ENCODE results near the gene NDUFS2. TPM values are rescaled to one million over a fixed set of nuclear protein-coding genes. Genes with fewer than 3 reads are reported as not detected.

The NDUFS2 gene
- total RNA-seq, 1 experiment from 2014 or later, result 101 TPM

GRCh38 chr1:161195171-161195570 is 7.0 kb upstream of the NDUFS2 start:
- DNase-seq (ENCODE audit: low spot score), result no peak

- no peak for DNase-seq (ENCODE audit: low spot score)
These were observed 6.1 kb upstream of the NDUFS2 start for GRCh38 chr1:161196111-161196510.

GRCh38 chr1:161196521-161197451 is 5.4 kb upstream of the NDUFS2 start:
- DNase-seq (ENCODE audit: low spot score), result no peak

- DNase-seq (ENCODE audit: low spot score), result no peak
These were observed 4.5 kb upstream of the NDUFS2 start for GRCh38 chr1:161197560-161198193.

GRCh38 chr1:161198194-161198896 is 3.8 kb upstream of the NDUFS2 start:
- no peak for DNase-seq (ENCODE audit: low spot score)

DNA sequence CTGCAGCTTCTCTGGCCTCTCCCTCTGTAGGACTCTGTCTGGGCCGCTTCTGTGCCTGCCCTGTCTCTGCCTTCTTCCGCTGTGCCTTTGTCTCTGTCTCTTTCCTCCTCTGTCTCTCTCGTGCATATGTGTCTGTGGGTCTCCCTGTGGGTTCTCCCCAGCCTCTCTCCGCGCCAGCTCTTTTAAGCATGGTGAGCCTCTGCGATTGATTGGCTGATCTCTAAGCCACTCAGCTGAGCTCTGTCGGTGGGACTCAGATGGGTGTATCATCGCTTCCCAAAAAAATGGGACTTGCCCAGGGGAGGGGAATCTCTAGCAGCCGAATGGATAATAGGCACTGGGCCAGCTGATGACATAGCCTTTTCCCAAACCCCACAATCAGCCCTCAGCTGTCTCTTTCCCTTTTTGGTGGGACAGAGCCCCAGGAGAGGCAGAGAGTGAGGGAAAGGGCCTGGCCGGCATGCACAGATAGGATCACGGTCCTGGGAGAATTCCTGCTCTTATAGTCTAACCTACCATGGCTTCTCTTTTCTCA is 3.2 kb upstream of the NDUFS2 start, which contains the start of gene ADAMTS4:
Gene ADAMTS4 (minus strand): TSS at position 158 of the 535 bp plus-strand sequence. CDS start 427 bp downstream, outside the sequence.
- DNase-seq (ENCODE audit: low spot score), result no peak

GRCh38 chr1:161199506-161200139 is 2.5 kb upstream of the NDUFS2 start:
- no peak for DNase-seq (ENCODE audit: low spot score)

GRCh38 chr1:161200421-161200991 is 1.7 kb upstream of the NDUFS2 start:
- DNase-seq (ENCODE audit: low spot score), result no peak

GRCh38 chr1:161200992-161201835 is 953 bp upstream of the NDUFS2 start:
- DNase-seq (ENCODE audit: low spot score), result no peak

DNA sequence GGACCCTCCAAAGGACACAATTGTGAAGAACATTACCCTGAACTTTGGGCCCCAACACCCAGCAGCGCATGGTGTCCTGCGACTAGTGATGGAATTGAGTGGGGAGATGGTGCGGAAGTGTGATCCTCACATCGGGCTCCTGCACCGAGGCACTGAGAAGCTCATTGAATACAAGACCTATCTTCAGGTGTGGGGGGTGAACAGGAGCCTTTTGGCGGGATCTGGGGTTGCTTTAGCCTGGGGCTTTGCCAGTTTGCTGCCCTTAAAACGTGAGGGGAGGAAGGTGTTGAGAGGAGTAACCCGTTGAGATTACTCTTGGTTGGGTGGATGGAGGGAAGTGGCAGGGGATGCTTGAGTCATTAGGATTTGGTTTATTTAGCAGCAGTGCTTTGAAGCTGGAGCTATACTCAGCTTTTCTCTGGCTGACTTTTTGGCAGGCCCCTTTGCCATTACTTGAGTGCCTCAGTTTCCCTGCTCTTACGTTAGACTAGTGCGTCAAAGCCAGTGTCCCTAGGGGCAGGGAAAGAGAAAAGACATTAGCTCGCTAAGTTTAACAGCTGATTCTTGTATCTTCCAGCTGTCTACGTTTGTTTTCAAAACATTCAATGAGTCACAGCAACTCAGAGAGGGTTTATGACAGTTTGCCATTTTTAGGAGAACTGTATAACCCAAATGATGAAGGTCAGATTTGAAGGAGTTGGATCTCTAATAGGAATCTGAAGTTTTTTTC is 4.4 kb downstream of the NDUFS2 start:
- DNase-seq (ENCODE audit: low spot score), result no peak

DNA sequence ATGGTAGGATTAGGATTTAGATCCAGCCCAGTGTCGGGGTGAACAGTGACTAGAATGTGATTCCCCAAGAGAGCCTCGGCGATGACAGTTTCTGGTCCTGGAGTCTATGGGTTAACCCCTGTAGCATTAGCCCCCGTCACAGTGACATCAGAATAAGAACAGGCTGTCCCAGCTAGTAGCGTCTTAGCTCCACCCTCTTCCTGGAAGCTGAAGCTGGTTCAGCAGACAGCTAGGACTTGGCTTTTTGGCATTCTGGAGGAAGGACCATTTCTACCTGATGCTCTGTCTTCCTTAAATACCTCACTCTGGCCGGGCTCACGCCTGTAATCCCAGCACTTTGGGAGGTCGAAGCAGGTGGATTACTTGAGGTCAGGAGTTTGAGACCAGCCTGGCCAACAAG is 5.0 kb downstream of the NDUFS2 start:
- no peak for DNase-seq (ENCODE audit: low spot score)

DNA sequence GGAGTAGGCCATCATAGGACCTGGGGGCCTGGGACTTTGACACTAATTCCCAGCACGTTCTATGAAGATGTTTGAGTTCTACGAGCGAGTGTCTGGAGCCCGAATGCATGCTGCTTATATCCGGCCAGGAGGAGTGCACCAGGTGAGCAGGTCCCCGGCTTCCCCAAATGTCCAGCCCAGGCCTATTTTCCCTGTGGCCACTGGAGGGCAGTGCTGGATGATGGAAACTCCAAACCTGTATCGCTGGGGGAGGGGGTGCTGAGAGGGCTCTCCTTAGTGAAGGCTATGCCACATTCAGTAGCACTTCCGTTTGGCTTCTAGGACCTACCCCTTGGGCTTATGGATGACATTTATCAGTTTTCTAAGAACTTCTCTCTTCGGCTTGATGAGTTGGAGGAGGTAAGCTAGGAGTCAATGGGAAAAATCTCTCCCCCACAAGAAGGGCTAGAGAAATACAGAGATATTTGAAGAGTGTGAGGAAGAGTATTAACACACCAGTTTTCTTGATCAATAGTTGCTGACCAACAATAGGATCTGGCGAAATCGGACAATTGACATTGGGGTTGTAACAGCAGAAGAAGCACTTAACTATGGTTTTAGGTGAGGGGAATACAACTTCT is 7.7 kb downstream of the NDUFS2 start:
- peak; percentile 63 for DNase-seq (ENCODE audit: low spot score)

GRCh38 chr1:161214369-161214768 is 12.2 kb downstream of the NDUFS2 start:
- no peak for DNase-seq (ENCODE audit: low spot score)

DNA sequence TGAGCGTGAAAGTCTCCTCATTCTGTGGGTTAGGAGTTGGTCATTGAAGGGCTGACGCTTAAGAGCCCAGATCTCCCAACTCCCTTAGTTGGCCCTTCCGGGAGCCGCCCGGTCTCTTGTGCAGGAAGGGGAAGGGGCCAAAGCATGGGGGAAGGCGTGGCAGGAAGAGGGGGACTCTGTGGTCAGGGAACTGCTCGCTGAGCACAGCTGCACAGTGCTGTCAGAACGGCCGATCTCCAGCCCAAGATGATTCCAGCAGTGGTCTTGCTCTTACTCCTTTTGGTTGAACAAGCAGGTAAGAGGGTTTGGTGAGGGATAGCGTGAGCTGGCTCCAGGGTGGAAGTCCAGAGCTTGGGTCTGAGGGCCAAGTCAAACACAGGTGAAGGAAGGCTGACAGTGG is 12.9 kb downstream of the NDUFS2 start, which contains the start of gene FCER1G:
Gene FCER1G (plus strand): TSS at position 220 of the 400 bp plus-strand sequence. CDS start 27 bp downstream, at position 247.
- DNase-seq (ENCODE audit: low spot score), result no peak

DNA sequence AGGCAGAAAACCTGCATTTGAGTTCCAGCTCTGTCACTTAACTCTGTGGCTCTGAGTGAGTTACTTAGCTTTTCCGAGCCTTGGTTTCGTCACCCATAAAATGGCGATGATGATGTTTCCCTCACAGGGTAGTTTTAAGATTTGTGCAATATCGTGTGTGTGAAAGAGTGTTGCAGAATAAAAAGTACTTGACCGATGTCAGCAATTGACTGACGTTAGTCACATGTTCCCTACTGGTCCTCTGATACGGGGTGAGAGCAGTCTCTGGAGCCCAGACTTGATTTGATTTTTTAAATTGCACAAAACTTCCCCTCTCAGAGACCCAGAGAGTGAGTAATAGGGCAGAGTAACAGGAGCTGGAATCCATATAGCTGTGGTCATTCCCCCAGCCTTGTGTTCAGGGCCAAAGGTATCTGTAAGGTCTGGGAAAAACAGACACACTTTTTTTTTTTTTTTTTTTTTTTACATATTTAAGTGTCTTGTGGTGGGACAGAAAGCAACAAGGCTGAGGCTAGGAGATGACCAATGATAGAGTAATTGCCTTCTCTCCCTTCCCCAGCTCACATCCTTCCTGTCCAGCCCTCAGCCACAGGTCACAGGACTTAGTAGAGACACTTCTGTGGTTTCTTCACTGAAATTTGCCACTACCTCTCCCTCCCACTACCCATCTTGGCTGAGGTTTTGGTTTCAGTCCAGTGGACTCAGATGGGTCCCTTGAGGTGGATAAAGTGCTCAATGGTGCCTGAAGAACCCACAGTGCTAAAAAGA is 15.0 kb downstream of the NDUFS2 start:
- no peak for DNase-seq (ENCODE audit: low spot score)

DNA sequence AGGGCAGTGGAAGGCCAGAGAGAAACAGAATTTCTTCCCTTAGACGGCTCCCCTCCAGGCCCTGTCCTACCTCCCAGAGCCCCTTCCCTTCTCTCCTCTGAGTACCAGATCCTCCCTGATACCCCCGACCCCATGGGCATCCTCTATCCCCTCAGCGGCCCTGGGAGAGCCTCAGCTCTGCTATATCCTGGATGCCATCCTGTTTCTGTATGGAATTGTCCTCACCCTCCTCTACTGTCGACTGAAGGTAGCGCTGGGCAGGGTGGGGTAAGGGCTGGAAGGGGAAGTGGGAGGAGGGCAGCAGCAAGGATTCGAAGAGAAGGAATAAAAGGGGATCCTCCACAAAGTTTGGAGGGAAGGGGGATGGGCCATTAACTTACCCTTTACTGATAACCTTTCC is 15.7 kb downstream of the NDUFS2 start:
- no peak for DNase-seq (ENCODE audit: low spot score)

DNA sequence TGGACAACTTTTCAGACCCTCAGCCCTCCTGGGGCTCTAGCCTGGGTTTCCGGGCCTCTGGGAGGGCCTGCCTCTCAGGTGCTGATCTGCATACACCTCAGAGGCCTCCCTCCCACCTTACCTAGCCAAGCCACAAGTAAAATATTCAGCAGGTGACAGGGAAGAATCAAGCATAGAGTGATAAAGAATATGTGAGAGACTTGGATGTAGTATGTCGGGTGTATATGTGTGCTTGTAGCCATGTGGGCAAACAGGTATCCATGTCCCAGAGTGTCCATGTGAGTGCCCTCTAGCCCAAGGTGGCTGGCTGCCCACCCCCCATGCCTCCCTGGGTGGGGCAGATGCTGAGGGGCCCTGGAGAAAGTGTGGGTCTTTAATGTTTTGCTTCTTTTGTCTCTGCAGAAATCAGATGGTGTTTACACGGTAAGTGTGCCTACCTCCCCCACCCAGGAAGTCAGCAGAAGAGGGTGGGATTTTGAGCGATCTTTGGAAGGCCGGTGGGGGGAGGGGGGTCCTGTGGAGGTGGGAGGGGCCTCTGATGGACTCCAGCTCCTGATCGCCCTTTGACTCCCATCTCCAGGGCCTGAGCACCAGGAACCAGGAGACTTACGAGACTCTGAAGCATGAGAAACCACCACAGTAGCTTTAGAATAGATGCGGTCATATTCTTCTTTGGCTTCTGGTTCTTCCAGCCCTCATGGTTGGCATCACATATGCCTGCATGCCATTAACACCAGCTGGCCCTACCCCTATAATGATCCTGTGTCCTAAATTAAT is 16.3 kb downstream of the NDUFS2 start:
- DNase-seq (ENCODE audit: low spot score), result no peak
